GM18526 (cell line): ENCODE data around the gene HRH2.

Experiments
- POLR2A ChIP-seq: IDR thresholded peaks from 3 replicates; pipeline ENCODE4 v1.6.1; 2011; ENCODE audit not compliant: insufficient read length; ENCODE audit errors: extremely low read depth

The HRH2 gene

GRCh38 chr5:175743676-175744210 lies 85.9 kb downstream of the HRH2 start:
- TF ChIP-seq POLR2A: no peak

- TF ChIP-seq POLR2A: no peak
These were observed 87.3 kb downstream of the HRH2 start for GRCh38 chr5:175745210-175745609.

GRCh38 chr5:175746851-175747250 lies 89.0 kb downstream of the HRH2 start:
- no peak for TF ChIP-seq POLR2A

- no peak for TF ChIP-seq POLR2A
These were observed 89.7 kb downstream of the HRH2 start for GRCh38 chr5:175747539-175748060.

GRCh38 chr5:175748650-175749049 lies 90.8 kb downstream of the HRH2 start:
- no peak for TF ChIP-seq POLR2A

- TF ChIP-seq POLR2A: no peak
These were observed 91.7 kb downstream of the HRH2 start for GRCh38 chr5:175749591-175749990.

GRCh38 chr5:175750511-175750931 lies 92.7 kb downstream of the HRH2 start:
- no peak for TF ChIP-seq POLR2A

GRCh38 chr5:175751369-175751768 lies 93.5 kb downstream of the HRH2 start:
- TF ChIP-seq POLR2A: no peak

- TF ChIP-seq POLR2A: no peak
These were observed 95.1 kb downstream of the HRH2 start for GRCh38 chr5:175752826-175753535.

- no peak for TF ChIP-seq POLR2A
These were observed 95.9 kb downstream of the HRH2 start for GRCh38 chr5:175753536-175754402.
